HFF-Myc (cell line): ENCODE data around the gene TYRP1.

Experiments
- DNase-seq: peaks from one replicate; pipeline ENCODE4 v3.0.0-alpha.2; 2011; ENCODE audit warnings: low read depth; ENCODE audit errors: extremely low read depth
- H3K4me3 ChIP-seq: replicated peaks from 2 replicates; pipeline ENCODE4 v1.5.1; 2011; ENCODE audit warnings: low read depth, mild to moderate bottlenecking, control low read depth, low read length
- TF ChIP-seq, protein P1 (sequence below): IDR thresholded peaks from 2 replicates; pipeline ENCODE4 v1.5.1; 2012; ENCODE audit warnings: mild to moderate bottlenecking, low read depth, low read length, control low read depth; ENCODE audit errors: missing control alignments

Gene TYRP1

GRCh38 chr9:12694013-12694412 lies 828 bp downstream of the TYRP1 start:
- TF ChIP-seq, protein P1, sequence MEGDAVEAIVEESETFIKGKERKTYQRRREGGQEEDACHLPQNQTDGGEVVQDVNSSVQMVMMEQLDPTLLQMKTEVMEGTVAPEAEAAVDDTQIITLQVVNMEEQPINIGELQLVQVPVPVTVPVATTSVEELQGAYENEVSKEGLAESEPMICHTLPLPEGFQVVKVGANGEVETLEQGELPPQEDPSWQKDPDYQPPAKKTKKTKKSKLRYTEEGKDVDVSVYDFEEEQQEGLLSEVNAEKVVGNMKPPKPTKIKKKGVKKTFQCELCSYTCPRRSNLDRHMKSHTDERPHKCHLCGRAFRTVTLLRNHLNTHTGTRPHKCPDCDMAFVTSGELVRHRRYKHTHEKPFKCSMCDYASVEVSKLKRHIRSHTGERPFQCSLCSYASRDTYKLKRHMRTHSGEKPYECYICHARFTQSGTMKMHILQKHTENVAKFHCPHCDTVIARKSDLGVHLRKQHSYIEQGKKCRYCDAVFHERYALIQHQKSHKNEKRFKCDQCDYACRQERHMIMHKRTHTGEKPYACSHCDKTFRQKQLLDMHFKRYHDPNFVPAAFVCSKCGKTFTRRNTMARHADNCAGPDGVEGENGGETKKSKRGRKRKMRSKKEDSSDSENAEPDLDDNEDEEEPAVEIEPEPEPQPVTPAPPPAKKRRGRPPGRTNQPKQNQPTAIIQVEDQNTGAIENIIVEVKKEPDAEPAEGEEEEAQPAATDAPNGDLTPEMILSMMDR: no peak
- DNase-seq: no peak
- no peak overlapping the region for H3K4me3 ChIP-seq

GRCh38 chr9:12695474-12695873 lies 2.3 kb downstream of the TYRP1 start:
- no peak for DNase-seq
- TF ChIP-seq, protein P1: no peak
- no peak overlapping the region for H3K4me3 ChIP-seq

GRCh38 chr9:12696931-12697622 lies 3.9 kb downstream of the TYRP1 start:
- H3K4me3 ChIP-seq: no peak overlapping the region
- TF ChIP-seq, protein P1: no peak
- no peak for DNase-seq

DNA sequence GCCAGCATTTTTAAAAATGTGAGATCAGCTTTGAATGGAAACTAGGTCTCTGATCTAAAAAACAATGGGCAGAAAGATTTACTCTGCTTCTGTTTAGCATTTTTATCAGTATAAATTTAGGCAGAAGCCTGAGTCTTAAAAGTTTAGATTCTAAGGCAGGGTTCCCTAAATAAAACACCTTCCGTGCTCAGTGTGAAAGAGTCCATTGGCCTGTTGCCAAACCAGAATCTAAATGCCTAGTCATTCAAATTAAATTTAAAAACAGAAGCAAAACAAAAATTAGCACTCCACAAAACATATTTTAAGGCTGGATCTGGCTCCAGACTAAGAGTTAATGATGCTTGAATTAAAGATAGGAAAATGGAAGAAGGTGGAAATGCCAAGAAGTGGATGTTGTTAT lies 4.5 kb downstream of the TYRP1 start:
- no peak for DNase-seq
- TF ChIP-seq, protein P1: no peak

DNA sequence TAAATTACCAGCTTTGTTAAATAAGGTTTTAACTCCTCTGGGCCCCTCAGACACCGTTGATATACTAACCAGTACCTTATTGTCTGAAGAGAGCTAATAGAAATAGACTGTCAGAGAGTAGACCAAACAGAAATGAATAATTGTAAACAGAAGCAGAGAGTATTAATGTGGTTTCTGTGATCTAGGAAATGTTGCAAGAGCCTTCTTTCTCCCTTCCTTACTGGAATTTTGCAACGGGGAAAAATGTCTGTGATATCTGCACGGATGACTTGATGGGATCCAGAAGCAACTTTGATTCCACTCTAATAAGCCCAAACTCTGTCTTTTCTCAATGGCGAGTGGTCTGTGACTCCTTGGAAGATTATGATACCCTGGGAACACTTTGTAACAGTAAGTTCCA lies 5.1 kb downstream of the TYRP1 start:
- TF ChIP-seq, protein P1: no peak
- no peak overlapping the region for H3K4me3 ChIP-seq
- no peak for DNase-seq

More for the DNA sequence above, 4.5 kb downstream of the TYRP1 start:
- H3K4me3 ChIP-seq: no peak overlapping the region

DNA sequence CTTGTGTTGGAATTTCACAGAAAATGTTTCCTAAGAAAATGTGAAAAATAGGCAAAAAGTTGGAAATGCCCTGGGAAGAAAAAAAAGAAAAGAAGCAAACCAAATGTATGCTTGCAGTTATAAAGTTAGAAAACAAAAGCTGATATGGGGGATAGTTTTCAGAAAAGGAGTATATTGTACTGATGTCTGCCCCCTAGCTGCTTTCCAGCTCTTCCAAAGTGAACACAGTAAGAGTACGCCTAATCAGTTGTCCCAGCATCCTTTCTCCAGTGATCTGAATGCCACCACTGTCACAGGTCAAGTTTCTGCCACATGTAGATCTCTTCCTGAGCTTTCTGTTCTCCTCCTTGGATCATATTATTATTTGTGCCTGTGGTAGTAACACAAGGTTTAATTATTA lies 5.8 kb downstream of the TYRP1 start:
- TF ChIP-seq, protein P1: peak; percentile 23
- no peak overlapping the region for H3K4me3 ChIP-seq
- DNase-seq: no peak

- no peak overlapping the region for H3K4me3 ChIP-seq
- DNase-seq: no peak
- TF ChIP-seq, protein P1: no peak
Observed at GRCh38 chr9:12699529-12699928, 6.3 kb downstream of the TYRP1 start.
